ENCODE measurements around the gene TIMP1. TPM values are rescaled to one million over a fixed set of nuclear protein-coding genes. Genes with fewer than 3 reads are reported as not detected.
A peak's percentile ranks its signal among the peaks of the same experiment; 100 is the strongest.

TIMP1 gene
- total and polyA plus RNA-seq, 10 of the 15 experiments (the other 5 are each of a cell fraction or from before 2014, with no cell fraction given), result 101 to 341 (median 134) TPM

GRCh38 chrX:47572773-47573340 lies 9.4 kb upstream of the TIMP1 start:
- POLR2A ChIA-PET, result no interaction called here
- Histone ChIP-seq H3K9me3 (replicated peaks; ENCODE audit: control insufficient read depth, insufficient read depth, low read length) (no peaks in the 10 kb centered on the region; the same call in 2 of the 3 replicates), H3K4me2 (ENCODE audit: control insufficient read depth, insufficient read depth) (no peak overlapping the region), H3K27me3 (replicated peaks in 1 of 2; ENCODE audit: control insufficient read depth in 2 of 2, insufficient read depth in 2 of 2, low read length in 1 of 2) (no peaks in the 10 kb centered on the region), H3K4me1 (ENCODE audit: control insufficient read depth, insufficient read depth, low read length) (no peaks in the 10 kb centered on the region), H3K79me2 (ENCODE audit: control insufficient read depth, insufficient read depth, low read length) (no peaks in the 10 kb centered on the region), H3K27ac (ENCODE audit: control insufficient read depth, insufficient read depth) (no peak overlapping the region), H3K9ac (ENCODE audit: control insufficient read depth, insufficient read depth, low read length) (no peak overlapping the region), H2AFZ (ENCODE audit: control insufficient read depth, low read depth, low read length) (no peak overlapping the region), H3K4me3 (no peak overlapping the region), H4K20me1 (ENCODE audit: control insufficient read depth, insufficient read depth) (no peaks in the 10 kb centered on the region), H3K36me3 (ENCODE audit: control insufficient read depth in 2 of 2, insufficient read depth in 2 of 2, low read length in 1 of 2) (peaks cover 4 to 8% of the 10 kb centered on the region in 2 experiments)
- intact Hi-C loops (cut with micrococcal nuclease; ENCODE audit: unreplicated experiment) (no loop called here), in situ Hi-C loops (cut with MboI) (no loop called here)
- SMC1A ChIA-PET (ENCODE audit: uncharacterized antibody, unreplicated experiment), result no interaction called here
- DNase-seq (ENCODE audit: low read depth, low spot score) (no peak), ATAC-seq (no peak; the same call in 2 of the 3 replicates), FAIRE-seq (no peak)
- WGBS (ENCODE audit: insufficient coverage, insufficient replicate concordance, low lambda C conversion rate, missing lambda C conversion rate), result 67% methylated on average over 8 of the region's 9 CpGs
- RAD21 ChIA-PET (ENCODE audit: unreplicated experiment), result no interaction called here
- CTCF ChIA-PET, result no interaction called here
- no peak for TF ChIP-seq IRF5 (IDR thresholded peaks at IDR 0.05; ENCODE audit: borderline replicate concordance)
- no peak for TF ChIP-seq IKZF1 (conservative IDR thresholded peaks at IDR 0.05)
- no peak for TF ChIP-seq E2F8 (IDR thresholded peaks at IDR 0.05; ENCODE audit: low read depth, partially characterized antibody)
- peak; percentile 56 for TF ChIP-seq POLR2A (IDR thresholded peaks at IDR 0.05; ENCODE audit: low read depth, low read length)
- peak; percentile 14; the same call in 1 of the 2 replicates for TF ChIP-seq POLR2AphosphoS5 (IDR thresholded peaks at IDR 0.05; ENCODE audit: low read length)
- BruUV-seq (replicated peaks), result no TSS peak

Data from GM12878 (cell line).